Muscle layer of colon (tissue), 2 donors: Measurements from ENCODE around the gene ARSI.

Source experiments
- H3K27ac ChIP-seq: one replicate; pipeline ENCODE4 v1.7.0; 2013; ENCODE audit warnings: low read depth, mild to moderate bottlenecking, low read length, moderate library complexity
- H3K27me3 ChIP-seq, 2 donors: one replicate each; pipeline ENCODE4 v1.7.0; 2013; ENCODE audit warnings: low read length in 2 of 2, mild to moderate bottlenecking in 2 of 2; ENCODE audit not compliant: insufficient read depth in 2 of 2, control insufficient read depth in 1 of 2
- H3K36me3 ChIP-seq: one replicate; pipeline ENCODE4 v1.7.0; 2013; ENCODE audit warnings: mild to moderate bottlenecking, low read length; ENCODE audit not compliant: insufficient read depth
- H3K4me1 ChIP-seq: one replicate; pipeline ENCODE4 v1.7.0; 2013; ENCODE audit warnings: mild to moderate bottlenecking, low read length; ENCODE audit not compliant: insufficient read depth
- H3K4me3 ChIP-seq, 2 donors: one replicate each; pipeline ENCODE4 v1.7.0; 2013; ENCODE audit warnings: low read length in 2 of 2, low read depth in 1 of 2, mild to moderate bottlenecking in 1 of 2, moderate library complexity in 1 of 2
- H3K9ac ChIP-seq: one replicate; pipeline ENCODE4 v1.7.0; 2013; ENCODE audit warnings: low read length
- H3K9me3 ChIP-seq: one replicate; pipeline ENCODE4 v1.7.0; 2013; ENCODE audit warnings: mild to moderate bottlenecking, low read length
- donor health status: abdominal sarcoma.
- donor health status: Adenocarcinoma of cecum.

Gene ARSI

GRCh38 chr5:150246835-150247234 is 55.9 kb downstream of the ARSI start:
- no peak overlapping the region for H3K4me3 ChIP-seq
- no peak overlapping the region for H3K9ac ChIP-seq
- H3K27ac ChIP-seq: no peak overlapping the region
- no peaks in the 10 kb centered on the region for H3K9me3 ChIP-seq
- no peaks in the 10 kb centered on the region for H3K36me3 ChIP-seq
- H3K4me1 ChIP-seq: peaks cover 21% of the 10 kb centered on the region
- H3K27me3 ChIP-seq: no peaks in the 10 kb centered on the region

GRCh38 chr5:150246429-150246828 is 56.3 kb downstream of the ARSI start:
- peaks cover 21% of the 10 kb centered on the region for H3K4me1 ChIP-seq
- no peaks in the 10 kb centered on the region for H3K36me3 ChIP-seq
- no peak overlapping the region for H3K9ac ChIP-seq
- H3K27me3 ChIP-seq: no peaks in the 10 kb centered on the region
- no peak overlapping the region for H3K4me3 ChIP-seq
- H3K9me3 ChIP-seq: no peaks in the 10 kb centered on the region
- no peak overlapping the region for H3K27ac ChIP-seq
